Measurements from ENCODE around the gene BNIP5. TPM values are rescaled to one million over a fixed set of nuclear protein-coding genes. Genes with fewer than 3 reads are reported as not detected.
A peak's percentile ranks its signal among the peaks of the same experiment; 100 is the strongest.
"Not testable (repeated sequence)": the region's sequence is repeated elsewhere in the genome, so short reads cannot be mapped to it uniquely, and the experiment has no call there.

The BNIP5 gene
- polyA plus RNA-seq, 4 donors, result 2.6 to 26.7 (median 13.2) TPM

GRCh38 chr6:36343109-36343680 is 6.5 kb upstream of the BNIP5 start:
- H3K27ac ChIP-seq (ENCODE audit: low read depth in 1 of 3, low read length in 2 of 3), result no peak overlapping the region
- FAIRE-seq (no peak), DNase-seq (no peak)
- no peaks in the 10 kb centered on the region for H3K9me3 ChIP-seq (ENCODE audit: control insufficient read depth in 2 of 2, insufficient read depth in 1 of 2, low read depth in 1 of 2, low read length in 1 of 2)
- H3K27me3 ChIP-seq (ENCODE audit: control insufficient read depth in 3 of 3, insufficient read depth in 3 of 3, low read length in 3 of 3), result no peaks in the 10 kb centered on the region
- H3K4me3 ChIP-seq (ENCODE audit: low read depth in 1 of 3, low read length in 3 of 3), result no peak overlapping the region
- H3K36me3 ChIP-seq (ENCODE audit: control insufficient read depth in 3 of 3, insufficient read depth in 2 of 3, low read depth in 1 of 3, low read length in 3 of 3), result no peaks in the 10 kb centered on the region
- H3K4me1 ChIP-seq (ENCODE audit: control insufficient read depth in 3 of 3, insufficient read depth in 2 of 3, low read depth in 1 of 3, low read length in 2 of 3), result peaks cover 0 to 38% (median 5%) of the 10 kb centered on the region in 3 donors
- WGBS, 3 donors, result 71 to 95% (median 80%) methylated on average over 5 of the region's 5 CpGs

- Histone ChIP-seq H3K27ac (ENCODE audit: low read depth in 1 of 3, low read length in 2 of 3) (peak overlapping the region; percentile 89 to 100 (median 94)), H3K4me1 (ENCODE audit: control insufficient read depth in 3 of 3, insufficient read depth in 2 of 3, low read depth in 1 of 3, low read length in 2 of 3) (peaks cover 2 to 38% (median 5%) of the 10 kb centered on the region in 3 donors), H3K4me3 (ENCODE audit: low read depth in 1 of 3, low read length in 3 of 3) (peak overlapping the region in 2 of 3 donors; percentile 24 to 36), H3K9me3 (ENCODE audit: control insufficient read depth in 2 of 2, insufficient read depth in 1 of 2, low read depth in 1 of 2, low read length in 1 of 2) (no peaks in the 10 kb centered on the region), H3K36me3 (ENCODE audit: control insufficient read depth in 3 of 3, insufficient read depth in 2 of 3, low read depth in 1 of 3, low read length in 3 of 3) (no peaks in the 10 kb centered on the region), H3K27me3 (ENCODE audit: control insufficient read depth in 3 of 3, insufficient read depth in 3 of 3, low read length in 3 of 3) (no peaks in the 10 kb centered on the region)
- 19 to 23% (median 21%) methylated on average over 36 of the region's 36 CpGs for WGBS, 3 donors
- FAIRE-seq, result no peak
- peak; percentile 89 to 93 for DNase-seq
Observed at GRCh38 chr6:36340618-36341454, 4.1 kb upstream of the BNIP5 start.

GRCh38 chr6:36340306-36340617 is 3.6 kb upstream of the BNIP5 start:
- no peaks in the 10 kb centered on the region for H3K27me3 ChIP-seq (ENCODE audit: control insufficient read depth in 3 of 3, insufficient read depth in 3 of 3, low read length in 3 of 3)
- no peaks in the 10 kb centered on the region for H3K36me3 ChIP-seq (ENCODE audit: control insufficient read depth in 3 of 3, insufficient read depth in 2 of 3, low read depth in 1 of 3, low read length in 3 of 3)
- WGBS, 3 donors, result 16 to 53% (median 32%) methylated on average over 12 of the region's 12 CpGs
- no peak overlapping the region for H3K4me3 ChIP-seq (ENCODE audit: low read depth in 1 of 3, low read length in 3 of 3)
- H3K4me1 ChIP-seq (ENCODE audit: control insufficient read depth in 3 of 3, insufficient read depth in 2 of 3, low read depth in 1 of 3, low read length in 2 of 3), result peaks cover 2 to 44% (median 5%) of the 10 kb centered on the region in 3 donors
- no peaks in the 10 kb centered on the region for H3K9me3 ChIP-seq (ENCODE audit: control insufficient read depth in 2 of 2, insufficient read depth in 1 of 2, low read depth in 1 of 2, low read length in 1 of 2)
- no peak for DNase-seq
- FAIRE-seq, result no peak
- peak overlapping the region; percentile 89 to 100 (median 94) for H3K27ac ChIP-seq (ENCODE audit: low read depth in 1 of 3, low read length in 2 of 3)

- Histone ChIP-seq H3K27ac (ENCODE audit: low read depth in 1 of 3, low read length in 2 of 3) (peak overlapping the region in 1 of 3 donors; percentile 45), H3K4me1 (ENCODE audit: control insufficient read depth in 3 of 3, insufficient read depth in 2 of 3, low read depth in 1 of 3, low read length in 2 of 3) (peaks cover 4 to 54% (median 6%) of the 10 kb centered on the region in 3 donors), H3K9me3 (ENCODE audit: control insufficient read depth in 2 of 2, insufficient read depth in 1 of 2, low read depth in 1 of 2, low read length in 1 of 2) (peaks cover 0 to 4% of the 10 kb centered on the region in 2 donors), H3K36me3 (ENCODE audit: control insufficient read depth in 3 of 3, insufficient read depth in 2 of 3, low read depth in 1 of 3, low read length in 3 of 3) (no peaks in the 10 kb centered on the region), H3K27me3 (ENCODE audit: control insufficient read depth in 3 of 3, insufficient read depth in 3 of 3, low read length in 3 of 3) (no peaks in the 10 kb centered on the region), H3K4me3 (ENCODE audit: low read depth in 1 of 3, low read length in 3 of 3) (no peak overlapping the region)
- DNase-seq (peak; percentile 63 to 76), FAIRE-seq (no peak)
- 22 to 59% (median 37%) methylated on average over 12 of the region's 12 CpGs for WGBS, 3 donors
Observed at GRCh38 chr6:36339146-36339545, 2.5 kb upstream of the BNIP5 start.

GRCh38 chr6:36338223-36338622 is 1.5 kb upstream of the BNIP5 start:
- H3K4me3 ChIP-seq (ENCODE audit: low read depth in 1 of 3, low read length in 3 of 3); H3K36me3 ChIP-seq (ENCODE audit: control insufficient read depth in 3 of 3, insufficient read depth in 2 of 3, low read depth in 1 of 3, low read length in 3 of 3); H3K27me3 ChIP-seq (ENCODE audit: control insufficient read depth in 3 of 3, insufficient read depth in 3 of 3, low read length in 3 of 3); H3K9me3 ChIP-seq (ENCODE audit: control insufficient read depth in 2 of 2, insufficient read depth in 1 of 2, low read depth in 1 of 2, low read length in 1 of 2); FAIRE-seq; DNase-seq: not testable (repeated sequence)
- peaks cover 8 to 63% (median 8%) of the 10 kb centered on the region in 3 donors for H3K4me1 ChIP-seq (ENCODE audit: control insufficient read depth in 3 of 3, insufficient read depth in 2 of 3, low read depth in 1 of 3, low read length in 2 of 3)
- H3K27ac ChIP-seq (ENCODE audit: low read depth in 1 of 3, low read length in 2 of 3), result peak overlapping the region in 1 of 3 donors; percentile 45
- WGBS, 3 donors, result 60 to 96% (median 94%) methylated on average over 1 of the region's 1 CpG

- Histone ChIP-seq H3K4me1 (ENCODE audit: control insufficient read depth in 3 of 3, insufficient read depth in 2 of 3, low read depth in 1 of 3, low read length in 2 of 3) (peaks cover 8 to 66% (median 8%) of the 10 kb centered on the region in 3 donors), H3K36me3 (ENCODE audit: control insufficient read depth in 3 of 3, insufficient read depth in 2 of 3, low read depth in 1 of 3, low read length in 3 of 3) (peaks cover 0 to 2% (median 0%) of the 10 kb centered on the region in 3 donors), H3K27ac (ENCODE audit: low read depth in 1 of 3, low read length in 2 of 3) (no peak overlapping the region), H3K4me3 (ENCODE audit: low read depth in 1 of 3, low read length in 3 of 3) (no peak overlapping the region), H3K9me3 (ENCODE audit: control insufficient read depth in 2 of 2, insufficient read depth in 1 of 2, low read depth in 1 of 2, low read length in 1 of 2) (peaks cover 0 to 6% of the 10 kb centered on the region in 2 donors), H3K27me3 (ENCODE audit: control insufficient read depth in 3 of 3, insufficient read depth in 3 of 3, low read length in 3 of 3) (no peaks in the 10 kb centered on the region)
- no peak for FAIRE-seq
- no peak for DNase-seq
- whole genome bisulfite sequencing, 3 donors, result 88 to 100% (median 91%) methylated on average over 1 of the region's 1 CpG
Observed at GRCh38 chr6:36337814-36338213, 1.1 kb upstream of the BNIP5 start.

GRCh38 chr6:36336208-36336710 is 429 bp downstream of the BNIP5 start:
- H3K27me3 ChIP-seq (ENCODE audit: control insufficient read depth in 3 of 3, insufficient read depth in 3 of 3, low read length in 3 of 3), result no peaks in the 10 kb centered on the region
- 35 to 73% (median 43%) methylated on average over 5 of the region's 5 CpGs for WGBS, 3 donors
- H3K27ac ChIP-seq (ENCODE audit: low read depth in 1 of 3, low read length in 2 of 3), result peak overlapping the region; percentile 86 to 93 (median 87)
- H3K4me3 ChIP-seq (ENCODE audit: low read depth in 1 of 3, low read length in 3 of 3), result peak overlapping the region in 2 of 3 donors; percentile 34 to 53
- peaks cover 8 to 66% (median 8%) of the 10 kb centered on the region in 3 donors for H3K4me1 ChIP-seq (ENCODE audit: control insufficient read depth in 3 of 3, insufficient read depth in 2 of 3, low read depth in 1 of 3, low read length in 2 of 3)
- peaks cover 0 to 9% (median 0%) of the 10 kb centered on the region in 3 donors for H3K36me3 ChIP-seq (ENCODE audit: control insufficient read depth in 3 of 3, insufficient read depth in 2 of 3, low read depth in 1 of 3, low read length in 3 of 3)
- H3K9me3 ChIP-seq (ENCODE audit: control insufficient read depth in 2 of 2, insufficient read depth in 1 of 2, low read depth in 1 of 2, low read length in 1 of 2), result peaks cover 0 to 6% of the 10 kb centered on the region in 2 donors
- no peak for FAIRE-seq
- DNase-seq, result peak in 1 of 2 donors; percentile 88

GRCh38 chr6:36335465-36336207 is 1.1 kb downstream of the BNIP5 start:
- H3K9me3 ChIP-seq (ENCODE audit: control insufficient read depth in 2 of 2, insufficient read depth in 1 of 2, low read depth in 1 of 2, low read length in 1 of 2), result peaks cover 0 to 6% of the 10 kb centered on the region in 2 donors
- peak overlapping the region in 2 of 3 donors; percentile 34 to 53 for H3K4me3 ChIP-seq (ENCODE audit: low read depth in 1 of 3, low read length in 3 of 3)
- 16 to 66% (median 40%) methylated on average over 14 of the region's 14 CpGs for WGBS, 3 donors
- peak overlapping the region; percentile 86 to 93 (median 87) for H3K27ac ChIP-seq (ENCODE audit: low read depth in 1 of 3, low read length in 2 of 3)
- peaks cover 8 to 63% (median 8%) of the 10 kb centered on the region in 3 donors for H3K4me1 ChIP-seq (ENCODE audit: control insufficient read depth in 3 of 3, insufficient read depth in 2 of 3, low read depth in 1 of 3, low read length in 2 of 3)
- H3K27me3 ChIP-seq (ENCODE audit: control insufficient read depth in 3 of 3, insufficient read depth in 3 of 3, low read length in 3 of 3), result no peaks in the 10 kb centered on the region
- peaks cover 0 to 11% (median 0%) of the 10 kb centered on the region in 3 donors for H3K36me3 ChIP-seq (ENCODE audit: control insufficient read depth in 3 of 3, insufficient read depth in 2 of 3, low read depth in 1 of 3, low read length in 3 of 3)
- FAIRE-seq (no peak), DNase-seq (peak; percentile 66 to 77)
